Ishikawa (cell line): ENCODE data around the gene MYCBPAP.
A peak's percentile ranks its signal among the peaks of the same experiment; 100 is the strongest.

Experiments used
- CEBPB ChIP-seq: IDR thresholded peaks from 2 replicates; pipeline ENCODE4 v1.6.1; 2012
- CREB1 ChIP-seq: IDR thresholded peaks from 2 replicates; pipeline ENCODE4 v1.6.1; 2012; ENCODE audit warnings: low read depth
- EGR1 ChIP-seq: IDR thresholded peaks from 2 replicates; pipeline ENCODE4 v1.6.1; 2012
- EP300 ChIP-seq: IDR thresholded peaks from 2 replicates; pipeline ENCODE4 v1.6.1; 2012; ENCODE audit warnings: borderline replicate concordance
- FOXM1 ChIP-seq: IDR thresholded peaks from 2 replicates; pipeline ENCODE4 v1.6.1; 2012; ENCODE audit warnings: low read depth, borderline replicate concordance
- NFIC ChIP-seq: IDR thresholded peaks from 2 replicates; pipeline ENCODE4 v1.6.1; 2012
- RAD21 ChIP-seq: IDR thresholded peaks from 2 replicates; pipeline ENCODE4 v1.6.1; 2012; ENCODE audit warnings: low read depth
- TAF1 ChIP-seq: IDR thresholded peaks from 2 replicates; pipeline ENCODE4 v1.6.1; 2012; ENCODE audit warnings: low read depth, mild to moderate bottlenecking
- TCF12 ChIP-seq: IDR thresholded peaks from 2 replicates; pipeline ENCODE4 v1.6.1; 2012; ENCODE audit warnings: low read depth
- TEAD4 ChIP-seq: IDR thresholded peaks from 2 replicates; pipeline ENCODE4 v1.6.1; 2012
- YY1 ChIP-seq: IDR thresholded peaks from 2 replicates; pipeline ENCODE4 v1.6.1; 2012; ENCODE audit warnings: low read depth
- ZBTB7A ChIP-seq: IDR thresholded peaks from 2 replicates; pipeline ENCODE4 v1.6.1; 2012; ENCODE audit warnings: low read depth
- TF ChIP-seq, protein P1 (sequence below): IDR thresholded peaks from 2 replicates; pipeline ENCODE4 v1.6.1; 2012
- TF ChIP-seq, protein P2 (sequence below): IDR thresholded peaks from 2 replicates; pipeline ENCODE4 v1.6.1; 2012; ENCODE audit warnings: low read depth, mild to moderate bottlenecking
- TF ChIP-seq, protein P3 (sequence below): IDR thresholded peaks from 2 replicates; pipeline ENCODE4 v1.6.1; 2012

MYCBPAP gene

DNA sequence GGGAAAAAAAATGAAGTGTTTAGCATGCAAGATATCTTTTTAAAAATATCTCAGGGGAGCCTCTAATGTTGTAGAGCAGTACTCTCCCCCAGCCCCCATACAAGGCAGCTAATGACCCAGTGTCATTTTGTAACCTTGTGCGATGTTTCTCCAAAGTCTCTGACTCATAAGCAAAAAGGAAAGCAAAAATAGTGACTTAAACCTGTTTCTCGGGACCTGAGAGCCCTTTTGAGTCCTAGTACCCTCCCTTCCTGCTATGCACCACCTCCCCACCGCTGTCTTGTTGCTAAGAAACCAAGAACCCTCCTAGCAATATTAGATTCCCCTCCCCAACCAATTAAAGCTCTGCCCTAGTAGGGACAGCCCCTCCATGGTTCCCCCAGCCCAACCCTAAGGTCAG, 2.8 kb downstream of the MYCBPAP start:
- TF ChIP-seq TCF12: no peak
- TF ChIP-seq, protein P1, sequence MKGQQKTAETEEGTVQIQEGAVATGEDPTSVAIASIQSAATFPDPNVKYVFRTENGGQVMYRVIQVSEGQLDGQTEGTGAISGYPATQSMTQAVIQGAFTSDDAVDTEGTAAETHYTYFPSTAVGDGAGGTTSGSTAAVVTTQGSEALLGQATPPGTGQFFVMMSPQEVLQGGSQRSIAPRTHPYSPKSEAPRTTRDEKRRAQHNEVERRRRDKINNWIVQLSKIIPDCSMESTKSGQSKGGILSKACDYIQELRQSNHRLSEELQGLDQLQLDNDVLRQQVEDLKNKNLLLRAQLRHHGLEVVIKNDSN: no peak
- TF ChIP-seq EGR1: no peak
- TF ChIP-seq RAD21: no peak
- no peak for TF ChIP-seq YY1
- TF ChIP-seq, protein P2, sequence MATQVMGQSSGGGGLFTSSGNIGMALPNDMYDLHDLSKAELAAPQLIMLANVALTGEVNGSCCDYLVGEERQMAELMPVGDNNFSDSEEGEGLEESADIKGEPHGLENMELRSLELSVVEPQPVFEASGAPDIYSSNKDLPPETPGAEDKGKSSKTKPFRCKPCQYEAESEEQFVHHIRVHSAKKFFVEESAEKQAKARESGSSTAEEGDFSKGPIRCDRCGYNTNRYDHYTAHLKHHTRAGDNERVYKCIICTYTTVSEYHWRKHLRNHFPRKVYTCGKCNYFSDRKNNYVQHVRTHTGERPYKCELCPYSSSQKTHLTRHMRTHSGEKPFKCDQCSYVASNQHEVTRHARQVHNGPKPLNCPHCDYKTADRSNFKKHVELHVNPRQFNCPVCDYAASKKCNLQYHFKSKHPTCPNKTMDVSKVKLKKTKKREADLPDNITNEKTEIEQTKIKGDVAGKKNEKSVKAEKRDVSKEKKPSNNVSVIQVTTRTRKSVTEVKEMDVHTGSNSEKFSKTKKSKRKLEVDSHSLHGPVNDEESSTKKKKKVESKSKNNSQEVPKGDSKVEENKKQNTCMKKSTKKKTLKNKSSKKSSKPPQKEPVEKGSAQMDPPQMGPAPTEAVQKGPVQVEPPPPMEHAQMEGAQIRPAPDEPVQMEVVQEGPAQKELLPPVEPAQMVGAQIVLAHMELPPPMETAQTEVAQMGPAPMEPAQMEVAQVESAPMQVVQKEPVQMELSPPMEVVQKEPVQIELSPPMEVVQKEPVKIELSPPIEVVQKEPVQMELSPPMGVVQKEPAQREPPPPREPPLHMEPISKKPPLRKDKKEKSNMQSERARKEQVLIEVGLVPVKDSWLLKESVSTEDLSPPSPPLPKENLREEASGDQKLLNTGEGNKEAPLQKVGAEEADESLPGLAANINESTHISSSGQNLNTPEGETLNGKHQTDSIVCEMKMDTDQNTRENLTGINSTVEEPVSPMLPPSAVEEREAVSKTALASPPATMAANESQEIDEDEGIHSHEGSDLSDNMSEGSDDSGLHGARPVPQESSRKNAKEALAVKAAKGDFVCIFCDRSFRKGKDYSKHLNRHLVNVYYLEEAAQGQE: no peak
- TF ChIP-seq FOXM1: no peak
- no peak for TF ChIP-seq TEAD4
- TF ChIP-seq CEBPB: no peak

DNA sequence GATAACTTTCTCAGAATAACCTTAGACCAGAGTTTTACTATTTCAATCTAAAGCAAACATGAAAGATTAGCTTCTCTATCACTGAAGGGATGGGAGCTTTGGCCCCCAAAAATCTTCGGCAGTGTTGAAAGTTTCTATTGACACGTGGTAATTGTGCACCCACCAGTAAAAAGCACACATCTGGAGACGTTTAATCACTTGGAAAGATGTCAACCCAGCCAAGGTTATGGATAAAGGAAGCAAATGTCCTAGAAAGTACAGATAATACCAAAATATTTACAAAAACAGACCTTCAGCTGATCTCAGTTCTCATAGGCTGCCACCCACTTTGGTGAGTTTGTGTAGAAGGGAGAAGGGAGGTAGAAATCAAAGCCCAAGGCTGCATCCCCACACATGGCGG, 5.3 kb downstream of the MYCBPAP start:
- TF ChIP-seq EGR1: no peak
- TF ChIP-seq EP300: no peak
- TF ChIP-seq YY1: no peak
- TF ChIP-seq CREB1: no peak
- no peak for TF ChIP-seq FOXM1
- no peak for TF ChIP-seq TEAD4
- TF ChIP-seq, protein P3, sequence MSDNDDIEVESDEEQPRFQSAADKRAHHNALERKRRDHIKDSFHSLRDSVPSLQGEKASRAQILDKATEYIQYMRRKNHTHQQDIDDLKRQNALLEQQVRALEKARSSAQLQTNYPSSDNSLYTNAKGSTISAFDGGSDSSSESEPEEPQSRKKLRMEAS: no peak
- no peak for TF ChIP-seq CEBPB
- TF ChIP-seq, protein P1: no peak

DNA sequence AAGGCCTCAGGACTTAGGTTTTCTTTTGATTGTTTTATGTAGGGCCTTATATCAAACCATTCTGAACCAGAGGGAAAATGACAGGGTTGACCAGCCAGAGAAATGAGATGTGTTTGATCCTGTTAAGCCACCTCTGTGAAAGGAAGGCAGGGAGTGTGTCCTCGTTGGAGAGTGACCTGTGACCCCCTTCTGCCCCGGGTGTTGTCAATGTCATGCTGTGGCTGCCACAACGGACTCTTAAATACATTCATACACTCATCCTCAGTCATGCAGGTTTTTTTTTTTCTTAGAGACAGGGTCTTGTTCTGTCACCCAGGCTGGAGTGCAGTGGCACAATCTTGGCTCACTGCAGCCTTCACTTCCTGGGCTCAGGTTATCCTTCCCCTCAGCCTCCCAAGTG, 6.1 kb downstream of the MYCBPAP start:
- TF ChIP-seq, protein P2: no peak

DNA sequence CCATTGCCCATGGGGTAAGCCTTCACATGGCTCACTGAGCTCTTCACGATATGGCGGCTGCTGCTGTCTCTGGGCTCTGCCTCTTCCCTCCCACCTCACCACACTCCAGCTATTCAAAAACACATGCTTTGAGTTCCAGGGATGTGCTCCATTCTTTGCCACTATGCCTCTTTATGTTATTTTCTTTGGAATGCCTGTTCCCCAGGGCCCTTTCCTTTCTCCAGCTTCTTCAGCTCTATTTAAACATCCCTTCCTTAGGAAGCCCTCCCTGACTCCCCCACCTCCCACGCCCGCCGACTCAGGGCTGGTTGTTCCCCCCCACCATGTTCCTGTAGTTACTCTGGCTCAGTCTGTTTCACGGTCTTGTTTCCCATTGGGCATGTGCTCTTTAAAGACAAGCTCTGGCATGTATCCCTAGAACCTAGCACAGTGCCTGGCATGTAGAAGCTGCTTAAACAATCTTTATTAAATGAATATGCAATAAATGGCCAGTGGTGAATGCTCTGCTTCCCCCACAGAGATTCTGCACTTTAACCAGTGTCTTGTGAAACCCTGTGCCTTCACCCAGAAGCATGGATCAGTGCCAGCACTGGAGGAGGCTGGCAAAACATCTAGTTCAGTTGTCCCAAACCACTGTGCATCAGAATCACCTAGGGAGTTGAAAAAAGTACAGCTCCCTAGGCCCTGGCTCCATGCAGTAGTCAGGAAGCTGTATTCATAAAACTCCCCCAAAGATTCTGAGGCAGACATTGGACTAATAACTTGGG, 6.9 kb downstream of the MYCBPAP start:
- TF ChIP-seq TCF12 (no peak), TEAD4 (0 out of 2 replicates have a peak, but pooled peaks have one; percentile 30), FOXM1 (no peak)

DNA sequence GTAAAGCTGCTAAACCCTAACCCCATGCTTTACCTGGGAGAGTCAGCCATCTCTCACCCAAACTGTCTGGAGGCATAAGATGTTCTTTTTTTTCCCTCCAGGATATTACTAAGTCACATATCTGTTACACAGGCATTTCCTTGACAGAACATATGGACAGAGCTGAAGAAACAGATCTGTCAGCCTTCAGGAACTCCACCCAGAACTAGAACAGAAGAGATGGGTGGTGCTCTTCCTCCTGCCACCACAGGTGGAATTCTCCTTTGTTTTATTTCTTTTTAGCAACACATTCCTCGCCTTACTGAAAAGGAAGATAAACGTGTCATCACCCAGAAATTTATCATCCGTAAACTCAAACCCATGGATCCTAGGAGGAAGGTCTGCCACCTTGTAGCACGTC, 8.8 kb downstream of the MYCBPAP start:
- TF ChIP-seq NFIC (no peak), RAD21 (no peak), ZBTB7A (no peak), YY1 (no peak), TEAD4 (no peak), EGR1 (no peak), FOXM1 (no peak), EP300 (no peak), CREB1 (no peak), CEBPB (no peak), TAF1 (no peak)
- TF ChIP-seq, protein P1: no peak
- TF ChIP-seq, protein P2: no peak
